GM10847 (cell line): Measurements from ENCODE around the gene ELMO1.

Experiments used
- POLR2A ChIP-seq: IDR thresholded peaks from 2 replicates; pipeline ENCODE4 v1.6.1; 2011; ENCODE audit not compliant: insufficient read length; ENCODE audit errors: extremely low read depth

The ELMO1 gene

DNA sequence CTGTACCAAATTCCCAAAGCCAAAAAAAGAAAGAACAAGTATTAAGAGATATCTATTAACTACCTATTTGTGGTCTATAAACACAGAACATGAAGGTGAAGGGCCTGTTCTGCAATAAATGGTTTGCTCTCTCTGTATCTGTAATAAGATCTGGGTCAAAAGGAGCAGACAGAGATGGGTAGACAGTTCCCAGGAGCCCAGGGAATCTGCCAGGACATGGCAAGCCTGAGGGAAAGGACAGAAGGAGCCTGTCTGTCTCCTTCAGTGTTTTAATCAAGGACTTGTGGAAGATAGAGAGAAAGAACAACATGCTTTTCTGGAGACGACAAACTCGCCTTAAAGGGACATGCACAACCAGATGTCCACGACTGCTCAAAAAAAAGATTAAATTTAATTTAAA lies 165.7 kb downstream of the ELMO1 start:
- no peak for TF ChIP-seq POLR2A

DNA sequence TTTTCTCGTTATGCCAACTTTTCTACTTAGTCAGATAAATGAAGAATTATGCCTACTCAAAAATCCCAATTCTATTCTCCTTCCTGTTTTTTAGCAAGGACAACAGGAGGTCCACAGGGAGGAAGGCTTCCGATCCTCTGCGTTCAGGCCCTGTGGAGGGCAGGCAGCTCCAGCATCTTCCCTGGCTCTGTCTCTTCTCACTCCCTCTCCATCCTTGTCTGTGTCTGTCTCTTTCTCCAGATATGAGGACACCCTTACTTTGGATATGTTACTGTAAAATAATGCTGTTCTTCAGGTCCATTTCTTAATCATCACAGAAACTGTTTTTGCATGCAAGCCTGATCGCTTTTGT lies 166.6 kb downstream of the ELMO1 start:
- no peak for TF ChIP-seq POLR2A

GRCh38 chr7:37281368-37282092 lies 167.1 kb downstream of the ELMO1 start:
- no peak for TF ChIP-seq POLR2A

GRCh38 chr7:37277513-37277912 lies 171.2 kb downstream of the ELMO1 start:
- no peak for TF ChIP-seq POLR2A

DNA sequence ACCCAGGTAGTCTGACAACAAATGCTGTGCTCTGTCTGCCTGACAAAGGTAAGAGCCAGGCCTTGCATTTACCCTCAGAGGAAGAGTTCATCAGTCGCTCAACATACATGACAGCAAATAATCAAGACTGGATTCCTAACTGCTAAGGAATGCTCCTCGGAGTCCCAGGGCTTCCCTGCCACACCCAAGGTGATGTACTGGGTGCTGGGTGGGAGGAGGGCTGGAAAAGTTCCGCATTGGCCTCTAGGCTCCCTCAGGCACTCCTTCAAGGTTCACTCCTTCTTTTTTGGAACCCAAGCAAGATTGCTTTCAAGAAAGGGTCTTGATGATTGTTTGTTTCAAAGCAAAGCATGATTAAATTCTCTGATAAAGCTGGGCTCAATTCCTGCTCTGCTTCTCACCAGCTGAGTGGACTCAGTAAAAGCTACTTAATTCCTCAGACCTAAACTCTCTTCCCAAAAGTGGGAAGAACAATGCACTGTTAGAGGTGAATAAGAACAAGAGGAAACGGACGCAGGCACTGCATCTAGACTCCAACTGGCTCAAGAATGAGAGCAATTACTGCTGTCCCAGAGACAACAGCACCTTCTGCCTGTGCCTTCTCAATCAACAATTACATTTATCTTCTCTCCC lies 173.5 kb downstream of the ELMO1 start:
- TF ChIP-seq POLR2A, result no peak

DNA sequence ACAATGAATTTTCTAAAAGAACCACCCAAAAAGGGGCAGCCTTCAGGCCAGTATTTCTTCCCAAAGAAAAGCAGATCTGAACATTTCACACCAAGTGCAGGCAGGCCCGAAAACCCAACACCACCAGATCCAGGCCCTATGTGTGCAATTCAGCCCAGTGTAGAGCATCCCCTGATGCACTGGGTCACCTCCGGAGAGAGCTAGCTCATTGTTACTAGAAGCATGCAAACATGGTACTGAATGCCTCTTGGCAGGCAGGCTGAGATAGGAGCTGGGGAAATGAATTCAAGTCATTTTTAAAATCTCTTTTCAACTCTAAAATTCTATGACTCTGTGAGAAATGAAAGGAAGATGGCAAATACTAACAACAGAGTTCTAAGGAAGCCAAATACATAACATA lies 174.8 kb downstream of the ELMO1 start:
- TF ChIP-seq POLR2A, result no peak

GRCh38 chr7:37269711-37270508 lies 178.8 kb downstream of the ELMO1 start:
- TF ChIP-seq POLR2A, result no peak

GRCh38 chr7:37267251-37267650 lies 181.4 kb downstream of the ELMO1 start:
- TF ChIP-seq POLR2A, result no peak

DNA sequence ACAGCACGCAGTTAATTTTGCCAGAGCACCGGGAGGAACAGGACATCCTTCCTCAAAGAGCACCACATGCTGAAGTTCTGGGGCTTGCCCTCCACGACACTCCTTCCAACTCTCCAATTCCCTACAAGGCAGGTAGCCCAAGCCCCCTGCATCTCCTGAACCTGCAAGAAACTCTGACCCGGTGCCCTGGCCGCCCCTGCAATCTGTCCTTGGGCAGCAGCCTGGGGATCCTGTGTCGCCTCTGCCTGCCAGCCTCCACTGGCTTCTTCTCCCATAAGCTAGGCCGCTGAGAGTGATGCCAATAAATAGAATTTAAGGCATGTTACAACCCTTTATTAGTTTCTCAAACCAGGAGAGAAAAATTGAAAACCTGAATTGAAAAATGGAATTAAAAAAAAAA lies 182.8 kb downstream of the ELMO1 start:
- no peak for TF ChIP-seq POLR2A

GRCh38 chr7:37265006-37265405 lies 183.7 kb downstream of the ELMO1 start:
- no peak for TF ChIP-seq POLR2A

- TF ChIP-seq POLR2A, result no peak
Measured at GRCh38 chr7:37262181-37262580, 186.5 kb downstream of the ELMO1 start.

GRCh38 chr7:37259319-37259821 lies 189.3 kb downstream of the ELMO1 start:
- TF ChIP-seq POLR2A, result no peak

DNA sequence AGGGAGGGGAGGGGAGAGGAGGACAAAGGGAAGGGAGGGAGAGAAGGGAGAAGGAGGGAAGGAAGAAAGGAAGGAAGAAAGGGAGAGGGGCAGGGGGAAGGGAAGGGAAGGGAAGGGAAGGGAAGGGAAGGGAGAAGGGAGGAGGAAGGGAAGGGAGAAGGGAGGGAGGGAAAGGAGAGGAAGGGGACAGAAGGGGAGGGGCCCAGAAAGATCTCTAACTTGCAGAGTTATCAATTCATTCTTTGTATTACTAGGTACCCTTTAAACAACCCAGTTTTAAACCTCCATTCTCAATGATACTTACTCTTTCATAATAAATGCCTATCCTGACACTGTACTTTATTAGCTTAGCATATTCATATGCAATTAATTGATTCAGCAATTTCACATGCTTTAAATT lies 192.0 kb downstream of the ELMO1 start:
- TF ChIP-seq POLR2A, result no peak

GRCh38 chr7:37255327-37255944 lies 193.2 kb downstream of the ELMO1 start:
- TF ChIP-seq POLR2A, result no peak

DNA sequence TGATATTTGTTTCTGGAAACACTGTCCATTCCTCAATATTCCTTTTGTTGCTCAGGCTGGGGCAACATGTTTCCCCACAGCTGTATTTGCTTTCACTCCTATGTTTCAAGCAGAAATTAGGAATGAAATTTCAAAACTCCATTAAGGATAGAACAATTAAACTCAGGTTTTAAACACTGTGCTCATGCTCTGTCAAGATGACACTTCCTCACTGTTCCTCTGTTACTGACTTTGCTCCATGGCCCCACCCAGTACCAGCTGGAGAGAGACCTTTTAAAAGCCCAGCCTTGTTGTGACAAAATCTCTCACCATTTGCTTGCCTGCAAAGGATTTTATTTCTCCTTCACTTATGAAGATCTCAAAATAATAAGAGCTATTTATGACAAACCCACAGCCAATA lies 197.4 kb downstream of the ELMO1 start:
- no peak for TF ChIP-seq POLR2A

DNA sequence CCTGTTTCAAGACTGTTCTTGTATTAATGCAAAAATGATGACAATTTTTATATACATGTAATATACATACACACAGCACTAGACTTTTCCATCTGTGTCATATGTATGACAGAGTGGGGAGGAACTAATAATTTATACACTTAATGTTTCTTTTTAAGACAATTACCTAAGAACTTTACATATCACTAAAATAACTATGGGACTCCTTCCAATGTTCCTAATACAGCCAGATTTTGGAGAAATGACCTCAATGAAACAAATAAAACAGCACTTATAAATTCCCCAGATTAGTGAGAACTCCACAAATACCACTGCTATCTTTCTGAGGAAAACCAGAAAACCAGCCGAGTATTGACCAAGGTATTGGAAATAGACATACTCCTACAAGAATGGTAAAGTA lies 199.4 kb downstream of the ELMO1 start:
- no peak for TF ChIP-seq POLR2A
